K562 (cell line): ENCODE data around the gene TOM1L2. TPM values are rescaled to one million over a fixed set of nuclear protein-coding genes. Genes with fewer than 3 reads are reported as not detected.
A peak's percentile ranks its signal among the peaks of the same experiment; 100 is the strongest.

Experiments
- ATAC-seq: fragments of 200-7000 bp; cut with Tn5 transposase; 3 replicates; pipeline ENCODE4 v1.9.1; 2020; ENCODE audit warnings: moderate library complexity
- BruUV-seq: library from RNA; stranded (reverse); fragments of 400-500 nt; replicated peaks from 2 replicates; lab custom pipeline; 2021; lab: Mats Ljungman, UMichigan
- CTCF ChIA-PET: fragments of 300-600 bp; formaldehyde crosslinking; extraction: SDS; loops from one replicate; lab custom pipeline; 2021; ENCODE audit warnings: low intra/inter-chr PET ratio; lab: Yijun Ruan, JAX
- POLR2A ChIA-PET: fragments of 300-600, 350-650 bp; sonication (Branson Sonifier 250); formaldehyde crosslinking; extraction: SDS; loops from one replicate; lab custom pipeline; 2021; ENCODE audit warnings: antibody characterized with exemption, inconsistent platforms; lab: Yijun Ruan, JAX
- DNase-seq, 4 experiments: peaks; one replicate each; pipeline versions ENCODE4 v3.0.0 to v3.0.0-alpha.2; 2011 to 2018; ENCODE audit warnings: low spot score in 3 of 4, mixed read lengths in 3 of 4; ENCODE audit errors: extremely low read depth in 1 of 4
- FAIRE-seq: peaks from 2 replicates; lab custom pipeline; 2011; peaks lifted over from hg19 to GRCh38; lab: Jason Lieb, UNC
- H2AFZ ChIP-seq: 2 replicates; pipeline ENCODE4 v1.6.0; 2011; ENCODE audit warnings: low read depth, low read length, control low read depth, inconsistent platforms
- H3K27ac ChIP-seq: fragments of 200-600 bp; 3 replicates; pipeline ENCODE4 v1.8.0; 2011; ENCODE audit warnings: low read depth, mild to moderate bottlenecking, control low read depth, inconsistent platforms, low read length, moderate library complexity, mixed read lengths; ENCODE audit errors: extremely low read depth
- H3K27me3 ChIP-seq, 2 experiments: fragments of 300-600 bp in 1 of 2; 2 replicates in 1 of 2; 3 replicates in 1 of 2; pipeline versions ENCODE4 v1.6.0 to v1.8.0; 2011; ENCODE audit warnings: inconsistent platforms in 2 of 2, low read length in 2 of 2, mild to moderate bottlenecking in 1 of 2, mixed read lengths in 1 of 2, moderate library complexity in 1 of 2; ENCODE audit not compliant: control insufficient read depth in 2 of 2, insufficient read depth in 2 of 2
- H3K36me3 ChIP-seq: fragments of 300-600 bp; 3 replicates; pipeline ENCODE4 v1.8.0; 2011; ENCODE audit warnings: mild to moderate bottlenecking, low read length, inconsistent platforms; ENCODE audit not compliant: control insufficient read depth, insufficient read depth
- H3K4me1 ChIP-seq, 2 experiments: fragments of 200-600 bp in 1 of 2; replicated peaks in 1 of 2; 2 replicates in 1 of 2; 3 replicates in 1 of 2; pipeline versions ENCODE4 v1.5.1 to v1.8.0; 2011; ENCODE audit warnings: inconsistent platforms in 2 of 2, low read length in 2 of 2, mild to moderate bottlenecking in 1 of 2, mixed read lengths in 1 of 2, moderate library complexity in 1 of 2; ENCODE audit not compliant: control insufficient read depth in 2 of 2, insufficient read depth in 2 of 2
- H3K4me2 ChIP-seq: 2 replicates; pipeline ENCODE4 v1.6.1; 2011; ENCODE audit warnings: low read length, control low read depth, inconsistent platforms, mixed read lengths; ENCODE audit not compliant: insufficient read depth
- H3K4me3 ChIP-seq: fragments of 200-600 bp; sonication (generic), shearing (Covaris generic); 2 replicates; pipeline ENCODE4 v1.5.1; 2016; ENCODE audit warnings: control low read depth, inconsistent platforms
- H3K79me2 ChIP-seq: fragments of 200-600 bp; 3 replicates; pipeline ENCODE4 v1.8.0; 2011; ENCODE audit warnings: low read length, inconsistent platforms; ENCODE audit not compliant: control insufficient read depth, insufficient read depth
- H3K9ac ChIP-seq, 2 experiments: 2 replicates each; pipeline versions ENCODE4 v1.6.0 to v1.6.1; 2011; ENCODE audit warnings: low read depth in 2 of 2, low read length in 2 of 2, control low read depth in 1 of 2, inconsistent platforms in 1 of 2, mild to moderate bottlenecking in 1 of 2, mixed read lengths in 1 of 2; ENCODE audit not compliant: insufficient read depth in 1 of 2
- H3K9me1 ChIP-seq: one replicate; pipeline ENCODE4 v1.6.0; 2011; ENCODE audit warnings: inconsistent platforms, mild to moderate bottlenecking, low read length, moderate library complexity; ENCODE audit not compliant: control insufficient read depth, insufficient read depth
- H3K9me3 ChIP-seq: replicated peaks from 2 replicates; pipeline ENCODE4 v1.5.1; 2011; ENCODE audit warnings: low read depth, low read length, inconsistent platforms; ENCODE audit not compliant: control insufficient read depth, insufficient read depth
- H4K20me1 ChIP-seq: replicated peaks from 2 replicates; pipeline ENCODE4 v1.6.1; 2011; ENCODE audit warnings: low read length, inconsistent platforms, mixed read lengths; ENCODE audit not compliant: control insufficient read depth, insufficient read depth
- CEBPG ChIP-seq, 3 experiments: fragments of 200-800 bp in 1 of 3; sonication (Bioruptor generic) in 1 of 3; sonication (generic) in 1 of 3; formaldehyde crosslinking in 1 of 3; IDR thresholded peaks in 2 of 3; conservative IDR thresholded peaks in 1 of 3; 2 replicates each; pipeline versions ENCODE4 v1.6.1 to v1.8.0; 2016 to 2022; ENCODE audit warnings: missing compliant biosample characterization in 2 of 3, missing genetic modification characterization in 2 of 3, mild to moderate bottlenecking in 1 of 3, missing genetic modification reagents in 1 of 3
- KLF1 ChIP-seq: fragments of 450-650 bp; IDR thresholded peaks from 2 replicates; pipeline ENCODE4 v1.6.1; 2016; ENCODE audit warnings: missing genetic modification characterization, missing compliant biosample characterization
- KLF13 ChIP-seq: fragments of 450-650 bp; IDR thresholded peaks from 2 replicates; pipeline ENCODE4 v1.6.1; 2016; ENCODE audit warnings: missing genetic modification characterization, low read depth, mild to moderate bottlenecking, missing compliant biosample characterization, moderate library complexity, borderline replicate concordance
- MAFG ChIP-seq: fragments of 450-650 bp; conservative IDR thresholded peaks from 2 replicates; pipeline ENCODE4 v1.6.1; 2016; ENCODE audit warnings: missing genetic modification characterization, missing compliant biosample characterization
- MAFK ChIP-seq: IDR thresholded peaks from 2 replicates; pipeline ENCODE4 v1.6.1; 2011; ENCODE audit warnings: low read length, improper control_type of control experiment
- MIER1 ChIP-seq: fragments of 450-650 bp; IDR thresholded peaks from 2 replicates; pipeline ENCODE4 v1.6.1; 2016; ENCODE audit warnings: antibody characterized with exemption, mild to moderate bottlenecking, low read depth
- NBN ChIP-seq: fragments of 450-650 bp; IDR thresholded peaks from 2 replicates; pipeline ENCODE4 v1.6.1; 2016; ENCODE audit warnings: low read depth, mild to moderate bottlenecking
- NCOR1 ChIP-seq: fragments of 450-650 bp; IDR thresholded peaks from 2 replicates; pipeline ENCODE4 v1.6.1; 2016; ENCODE audit warnings: mild to moderate bottlenecking, moderate library complexity
- NFE2 ChIP-seq: IDR thresholded peaks from 2 replicates; pipeline ENCODE4 v1.6.1; 2014; ENCODE audit warnings: antibody characterized with exemption, low read depth
- NFE2L1 ChIP-seq: fragments of 450-650 bp; IDR thresholded peaks from 2 replicates; pipeline ENCODE4 v1.6.1; 2016; ENCODE audit warnings: missing genetic modification characterization, low read depth, mild to moderate bottlenecking, missing compliant biosample characterization, moderate library complexity, borderline replicate concordance
- TSC22D4 ChIP-seq: fragments of 450-650 bp; IDR thresholded peaks from 2 replicates; pipeline ENCODE4 v1.6.1; 2016; ENCODE audit warnings: missing genetic modification characterization, missing biosample characterization, control low read depth
- ZNF277 ChIP-seq: fragments of 250-450 bp; sonication (Bioruptor Pico); IDR thresholded peaks from 2 replicates; pipeline ENCODE4 v1.8.0; 2022; ENCODE audit warnings: inconsistent platforms, mild to moderate bottlenecking, moderate library complexity, borderline replicate concordance
- ZNF316 ChIP-seq: fragments of 450-650 bp; IDR thresholded peaks from 2 replicates; pipeline ENCODE4 v1.6.1; 2016
- WGBS: fragments of 100-300 bp; shearing (Covaris generic); methylation state at CpG from one replicate; pipeline ENCODE4 v1.1.6; 2016; ENCODE audit warnings: low coverage, mixed read lengths; ENCODE audit not compliant: insufficient coverage; ENCODE audit errors: missing lambda C conversion rate; 5-methylcytosine and 5-hydroxymethylcytosine counted together
- in situ Hi-C: fragments of 300-500 bp; cut with MboI; formaldehyde crosslinking; loops from 4 replicates; pipeline ENCODE4 v1.15.0; 2018; ENCODE audit warnings: inconsistent platforms, mixed read lengths
- intact Hi-C: fragments of 100-400 bp; cut with micrococcal nuclease; formaldehyde crosslinking; loops from 2 replicates; pipeline ENCODE4 v1.14.2; 2022
- polyA plus RNA-seq, 8 experiments: library from polyadenylated mRNA; depleted of rRNA in 4 of 8; stranded (reverse) in 5 of 8; unstranded in 3 of 8; fragments of >200 nt; fragmentation: Nextera tagmentation in 2 of 8; fragmentation: Illumina TruSeq in 1 of 8; extraction: Ambion mirVana in 2 of 8; extraction: Trizol in 1 of 8; gene quantifications; 2 replicates each; pipeline versions ENCODE4 v1.2.1 to v1.2.3, GENCODE V29; 2011 to 2014; ENCODE audit warnings: inconsistent platforms in 1 of 8, missing spikeins in 1 of 8
- total RNA-seq, 7 experiments: library from RNA; depleted of rRNA in 6 of 7; stranded (reverse); fragments of >200 nt in 6 of 7; fragmentation: Illumina TruSeq in 2 of 7; extraction: Trizol in 2 of 7; gene quantifications; 2 replicates each; pipeline versions ENCODE4 v1.2.1 to v1.2.3, GENCODE V29; 2011 to 2021; ENCODE audit warnings: low replicate concordance in 1 of 7

The TOM1L2 gene
- total and polyA plus RNA-seq, 9 of the 15 experiments (the other 6 are each of a cell fraction or from before 2014, with no cell fraction given), result 0.07 to 6.0 (median 2.5) TPM

- Histone ChIP-seq H3K4me1 (peaks cover 31% of the 10 kb centered on the region in 2 experiments; a peak in 4 of 5 replicates), H3K79me2 (no peaks in the 10 kb centered on the region), H3K9me3 (no peaks in the 10 kb centered on the region), H4K20me1 (no peaks in the 10 kb centered on the region), H3K27me3 (no peaks in the 10 kb centered on the region), H3K9ac (no peak overlapping the region), H3K4me3 (no peak overlapping the region), H3K9me1 (no peaks in the 10 kb centered on the region), H2AFZ (no peak overlapping the region), H3K27ac (no peak overlapping the region), H3K36me3 (no peaks in the 10 kb centered on the region), H3K4me2 (no peak overlapping the region)
- intact Hi-C loops, result loop anchor here (10.0 kb wide), 1 partner anchor 235 kb away; no protein-coding TSS in a partner anchor
- DNase-seq, result no peak
- TF ChIP-seq NBN, result no peak
- CTCF ChIA-PET, result no interaction called here
- FAIRE-seq, result no peak
- POLR2A ChIA-PET, result no interaction called here
- in situ Hi-C loops, result no loop called here
- WGBS, result no CpG with 5 or more reads among the region's 4 CpGs
- BruUV-seq, result no TSS peak
- ATAC-seq, result no peak
These were observed 62.1 kb downstream of the TOM1L2 start for GRCh38 chr17:17910060-17910459.

GRCh38 chr17:17909078-17909477 is 63.1 kb downstream of the TOM1L2 start:
- H3K27ac ChIP-seq, result no peak overlapping the region
- ChIA-PET POLR2A (no interaction called here), CTCF (no interaction called here)
- H3K36me3 ChIP-seq, result no peaks in the 10 kb centered on the region
- FAIRE-seq (no peak), ATAC-seq (no peak), DNase-seq (no peak)
- in situ Hi-C loops (no loop called here), intact Hi-C loops (no loop called here)
- H3K4me2 ChIP-seq, result no peak overlapping the region
- H3K4me3 ChIP-seq, result no peak overlapping the region
- 82% methylated on average over 4 of the region's 5 CpGs for WGBS
- peaks cover 26 to 27% of the 10 kb centered on the region in 2 experiments; a peak in 4 of 5 replicates for H3K4me1 ChIP-seq
- H2AFZ ChIP-seq, result no peak overlapping the region
- no peaks in the 10 kb centered on the region for H3K9me3 ChIP-seq
- no TSS peak for BruUV-seq
- H3K27me3 ChIP-seq, result no peaks in the 10 kb centered on the region
- no peaks in the 10 kb centered on the region for H3K9me1 ChIP-seq
- no peak overlapping the region for H3K9ac ChIP-seq
- H3K79me2 ChIP-seq, result no peaks in the 10 kb centered on the region
- H4K20me1 ChIP-seq, result no peaks in the 10 kb centered on the region
- no peak for TF ChIP-seq ZNF277 (CRISPR knock-in tag)
- TF ChIP-seq NFE2L1 (tag), result peak; percentile 18; the same call in 1 of the 2 replicates
- TF ChIP-seq MAFG (tag), result peak; percentile 75
- no peak for TF ChIP-seq KLF1 (tag)
- peak; percentile 87 for TF ChIP-seq ZNF316
- no peak for TF ChIP-seq NCOR1
- peak; percentile 59 for TF ChIP-seq NFE2
- no peak for TF ChIP-seq TSC22D4
- TF ChIP-seq KLF13 (tag), result no peak
- peak; percentile 32; the same call in 1 of the 2 replicates for TF ChIP-seq MAFK
- TF ChIP-seq CEBPG (CRISPR knock-in tag; IDR thresholded peaks at IDR 0.05), result no peak
- TF ChIP-seq CEBPG (tag; conservative IDR thresholded peaks at IDR 0.05 in 1 of 2, IDR thresholded peaks at IDR 0.05 in 1 of 2), result no peak
- no peak for TF ChIP-seq MIER1
